HUES64 (cell line): ENCODE data around the gene SQSTM1. TPM values are rescaled to one million over a fixed set of nuclear protein-coding genes. Genes with fewer than 3 reads are reported as not detected.

Experiments used
- H3K27ac ChIP-seq: 2 replicates; pipeline ENCODE4 v1.7.0; 2013; ENCODE audit warnings: low read depth, low read length, inconsistent platforms
- H3K27me3 ChIP-seq: 2 replicates; pipeline ENCODE4 v1.6.1; 2013; ENCODE audit warnings: mild to moderate bottlenecking, low read length; ENCODE audit not compliant: insufficient read depth
- H3K36me3 ChIP-seq: 2 replicates; pipeline ENCODE4 v1.6.1; 2013; ENCODE audit warnings: mild to moderate bottlenecking, low read length; ENCODE audit not compliant: insufficient read depth
- H3K4me1 ChIP-seq: 2 replicates; pipeline ENCODE4 v1.6.1; 2013; ENCODE audit warnings: mild to moderate bottlenecking, low read length, moderate library complexity; ENCODE audit not compliant: insufficient read depth
- H3K4me3 ChIP-seq: 2 replicates; pipeline ENCODE4 v1.5.1; 2013; ENCODE audit warnings: mild to moderate bottlenecking, low read length, moderate library complexity
- H3K9ac ChIP-seq: 2 replicates; pipeline ENCODE4 v1.6.1; 2013; ENCODE audit warnings: mild to moderate bottlenecking, low read depth, low read length
- H3K9me3 ChIP-seq: 2 replicates; pipeline ENCODE4 v1.6.1; 2013; ENCODE audit warnings: low read depth, low read length; ENCODE audit not compliant: insufficient read depth
- WGBS: fragments of 150-250, 120-280 bp; methylation state at CpG from one replicate; pipeline ENCODE4 v1.1.7; 2013; ENCODE audit warnings: missing lambda C conversion rate; 5-methylcytosine and 5-hydroxymethylcytosine counted together
- polyA plus RNA-seq, 2 experiments: library from polyadenylated mRNA; stranded (reverse); fragments of 50-300 nt; gene quantifications; one replicate each; pipeline ENCODE4 v1.2.3, GENCODE V29; 2013

Gene SQSTM1
- 73.1 TPM for polyA plus RNA-seq (2013, experiment 1 of 2)
- polyA plus RNA-seq (2013, experiment 2 of 2) = 62.6 TPM

GRCh38 chr5:179820483-179821297, at the start of gene SQSTM1:
TSS of gene SQSTM1 (plus strand) at chr5:179820905. CDS start at chr5:179820937, 32 bp downstream.
- peaks cover 27% of the 10 kb centered on the region for H3K4me1 ChIP-seq
- H3K27me3 ChIP-seq = 0 out of 2 replicates have a peak, but pooled peaks cover 12% of the 10 kb centered on the region
- peak within 1 kb of the TSS; percentile 87 for H3K27ac ChIP-seq
- peak within 1 kb of the TSS; percentile 63 for H3K4me3 ChIP-seq
- 2% methylated on average over 81 of the region's 81 CpGs for WGBS
- H3K9ac ChIP-seq = peak within 1 kb of the TSS; percentile 88
- H3K9me3 ChIP-seq = no peaks in the 10 kb centered on the region
- peaks cover 31% of the 10 kb centered on the region for H3K36me3 ChIP-seq

- 97% methylated on average over 4 of the region's 4 CpGs for WGBS
- Histone ChIP-seq H3K9me3 (no peaks in the 10 kb centered on the region), H3K27ac (no peak overlapping the region), H3K9ac (no peak overlapping the region; the same call in 1 of the 2 replicates), H3K4me3 (no peak overlapping the region), H3K36me3 (peaks cover 96% of the 10 kb centered on the region), H3K27me3 (no peaks in the 10 kb centered on the region), H3K4me1 (peaks cover 6% of the 10 kb centered on the region; the same call in 1 of the 2 replicates)
Observed at GRCh38 chr5:179771311-179771895, 49.3 kb upstream of the SQSTM1 start.

- 93% methylated on average over 6 of the region's 6 CpGs for WGBS
- H3K27ac ChIP-seq = no peak overlapping the region
- no peaks in the 10 kb centered on the region for H3K4me1 ChIP-seq
- H3K9me3 ChIP-seq = no peaks in the 10 kb centered on the region
- peaks cover 95% of the 10 kb centered on the region for H3K36me3 ChIP-seq
- H3K9ac ChIP-seq = no peak overlapping the region
- no peak overlapping the region for H3K4me3 ChIP-seq
- no peaks in the 10 kb centered on the region for H3K27me3 ChIP-seq
Observed at GRCh38 chr5:179772351-179772750, 48.4 kb upstream of the SQSTM1 start.

GRCh38 chr5:179773686-179774040, 47.0 kb upstream of the SQSTM1 start:
- Histone ChIP-seq H3K27me3 (no peaks in the 10 kb centered on the region), H3K36me3 (peaks cover 97% of the 10 kb centered on the region), H3K4me1 (no peaks in the 10 kb centered on the region), H3K9me3 (no peaks in the 10 kb centered on the region), H3K4me3 (no peak overlapping the region), H3K9ac (no peak overlapping the region), H3K27ac (no peak overlapping the region)
- 96% methylated on average over 9 of the region's 9 CpGs for WGBS

GRCh38 chr5:179774442-179774841, 46.3 kb upstream of the SQSTM1 start:
- no peak overlapping the region for H3K9ac ChIP-seq
- H3K9me3 ChIP-seq = no peaks in the 10 kb centered on the region
- H3K27me3 ChIP-seq = no peaks in the 10 kb centered on the region
- no peak overlapping the region for H3K4me3 ChIP-seq
- H3K27ac ChIP-seq = no peak overlapping the region
- no peaks in the 10 kb centered on the region for H3K4me1 ChIP-seq
- WGBS = 96% methylated on average over 12 of the region's 12 CpGs
- peaks cover 92% of the 10 kb centered on the region for H3K36me3 ChIP-seq

GRCh38 chr5:179776411-179776938, 44.2 kb upstream of the SQSTM1 start:
- Histone ChIP-seq H3K4me3 (no peak overlapping the region), H3K9me3 (no peaks in the 10 kb centered on the region), H3K4me1 (no peaks in the 10 kb centered on the region), H3K9ac (no peak overlapping the region), H3K27me3 (no peaks in the 10 kb centered on the region), H3K36me3 (peaks cover 83% of the 10 kb centered on the region), H3K27ac (no peak overlapping the region)
- 93% methylated on average over 11 of the region's 11 CpGs for WGBS

- no peak overlapping the region for H3K9ac ChIP-seq
- H3K27me3 ChIP-seq = no peaks in the 10 kb centered on the region
- peaks cover 74% of the 10 kb centered on the region for H3K36me3 ChIP-seq
- no peak overlapping the region for H3K27ac ChIP-seq
- H3K9me3 ChIP-seq = no peaks in the 10 kb centered on the region
- H3K4me1 ChIP-seq = no peaks in the 10 kb centered on the region
- 97% methylated on average over 10 of the region's 10 CpGs for WGBS
- no peak overlapping the region for H3K4me3 ChIP-seq
Observed at GRCh38 chr5:179777456-179777855, 43.2 kb upstream of the SQSTM1 start.

GRCh38 chr5:179777909-179778308, 42.8 kb upstream of the SQSTM1 start:
- no peaks in the 10 kb centered on the region for H3K4me1 ChIP-seq
- peaks cover 70% of the 10 kb centered on the region for H3K36me3 ChIP-seq
- H3K27ac ChIP-seq = no peak overlapping the region
- no peak overlapping the region for H3K4me3 ChIP-seq
- H3K27me3 ChIP-seq = no peaks in the 10 kb centered on the region
- 95% methylated on average over 9 of the region's 9 CpGs for WGBS
- no peaks in the 10 kb centered on the region for H3K9me3 ChIP-seq
- H3K9ac ChIP-seq = no peak overlapping the region

- H3K9ac ChIP-seq = no peak overlapping the region
- peaks cover 63% of the 10 kb centered on the region for H3K36me3 ChIP-seq
- no peak overlapping the region for H3K27ac ChIP-seq
- H3K27me3 ChIP-seq = no peaks in the 10 kb centered on the region
- 94% methylated on average over 5 of the region's 5 CpGs for WGBS
- H3K4me1 ChIP-seq = no peaks in the 10 kb centered on the region
- no peaks in the 10 kb centered on the region for H3K9me3 ChIP-seq
- H3K4me3 ChIP-seq = no peak overlapping the region
Observed at GRCh38 chr5:179778591-179778990, 42.1 kb upstream of the SQSTM1 start.

GRCh38 chr5:179779826-179780225, 40.9 kb upstream of the SQSTM1 start:
- Histone ChIP-seq H3K4me1 (no peaks in the 10 kb centered on the region), H3K27me3 (no peaks in the 10 kb centered on the region), H3K27ac (no peak overlapping the region), H3K9me3 (no peaks in the 10 kb centered on the region), H3K4me3 (no peak overlapping the region), H3K9ac (no peak overlapping the region), H3K36me3 (peaks cover 51% of the 10 kb centered on the region)
- WGBS = 96% methylated on average over 4 of the region's 4 CpGs

GRCh38 chr5:179780362-179780761, 40.3 kb upstream of the SQSTM1 start:
- Histone ChIP-seq H3K27ac (no peak overlapping the region), H3K4me3 (no peak overlapping the region), H3K4me1 (no peaks in the 10 kb centered on the region), H3K36me3 (peaks cover 45% of the 10 kb centered on the region), H3K27me3 (no peaks in the 10 kb centered on the region), H3K9ac (no peak overlapping the region), H3K9me3 (no peaks in the 10 kb centered on the region)
- 94% methylated on average over 7 of the region's 7 CpGs for WGBS
